ENCODE measurements around the gene RASL12. TPM values are rescaled to one million over a fixed set of nuclear protein-coding genes. Genes with fewer than 3 reads are reported as not detected.
"Not testable (repeated sequence)": the region's sequence is repeated elsewhere in the genome, so short reads cannot be mapped to it uniquely, and the experiment has no call there.

RASL12 gene, protein sequence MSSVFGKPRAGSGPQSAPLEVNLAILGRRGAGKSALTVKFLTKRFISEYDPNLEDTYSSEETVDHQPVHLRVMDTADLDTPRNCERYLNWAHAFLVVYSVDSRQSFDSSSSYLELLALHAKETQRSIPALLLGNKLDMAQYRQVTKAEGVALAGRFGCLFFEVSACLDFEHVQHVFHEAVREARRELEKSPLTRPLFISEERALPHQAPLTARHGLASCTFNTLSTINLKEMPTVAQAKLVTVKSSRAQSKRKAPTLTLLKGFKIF
- 1 to 10 TPM; 5.9 to 8.6 (median 7.0) TPM for polyA plus RNA-seq (ENCODE audit: insufficient read length in 4 of 4)

DNA sequence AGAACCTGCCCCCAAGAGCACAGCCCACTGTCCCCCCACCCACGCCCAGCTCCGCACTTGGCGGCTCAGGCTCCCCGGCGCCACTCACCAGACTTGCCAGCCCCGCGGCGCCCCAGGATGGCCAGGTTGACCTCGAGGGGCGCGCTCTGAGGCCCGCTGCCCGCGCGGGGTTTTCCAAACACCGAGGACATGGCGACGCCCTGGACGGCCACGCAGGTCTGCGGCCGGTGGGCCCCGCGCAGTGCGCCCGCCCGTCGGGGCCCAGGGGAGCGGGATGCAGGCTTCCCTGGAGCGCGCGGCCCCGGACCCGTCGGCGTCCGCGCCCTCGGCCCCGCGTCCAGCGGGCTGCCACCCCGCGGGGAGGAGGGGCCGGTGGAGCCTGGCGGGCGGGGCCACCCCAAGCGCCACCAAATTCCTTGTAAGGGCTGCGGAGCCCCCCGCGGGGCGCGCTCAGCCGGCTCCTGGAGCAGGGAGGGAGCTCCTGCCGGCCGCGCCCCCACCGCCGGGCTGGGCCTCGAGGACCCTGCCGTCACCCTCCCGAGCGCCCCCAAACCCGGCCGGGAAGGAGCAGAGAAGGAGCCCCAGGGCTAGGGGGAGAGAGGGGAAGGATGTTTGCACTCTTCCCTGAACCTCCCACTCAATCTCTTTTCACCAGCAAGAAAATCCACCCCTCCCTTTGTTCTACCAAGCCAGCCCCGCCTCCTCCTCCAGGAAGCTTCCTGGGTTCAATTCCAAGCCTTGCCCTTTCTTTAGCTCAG, at the start of gene RASL12:
TSS of gene RASL12 (minus strand) at position 347 of the 758 bp plus-strand sequence. CDS start at position 191, 156 bp downstream.
- DNase-seq (ENCODE audit: low read depth in 4 of 4, low spot score in 3 of 4) = no peak

DNA sequence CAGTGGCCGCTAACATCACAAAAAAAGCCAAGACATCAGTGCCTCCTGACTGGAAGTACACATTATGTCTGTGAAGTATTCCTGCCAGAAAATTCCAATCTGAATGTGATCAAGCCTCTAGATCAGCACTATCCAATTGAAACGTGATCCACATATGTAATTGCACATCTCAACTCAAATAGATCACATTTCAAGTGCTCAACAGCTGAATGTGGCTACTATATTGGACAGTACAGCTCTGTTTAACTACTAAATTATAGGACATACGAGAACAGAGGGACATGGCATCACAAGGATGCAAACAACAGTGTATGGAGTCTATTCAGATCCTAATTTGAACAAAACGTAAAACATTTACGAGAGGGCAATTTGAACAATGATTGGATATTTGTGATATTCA, 47.8 kb upstream of the RASL12 start:
- no peak for DNase-seq (ENCODE audit: low read depth in 4 of 4, low spot score in 3 of 4)

DNA sequence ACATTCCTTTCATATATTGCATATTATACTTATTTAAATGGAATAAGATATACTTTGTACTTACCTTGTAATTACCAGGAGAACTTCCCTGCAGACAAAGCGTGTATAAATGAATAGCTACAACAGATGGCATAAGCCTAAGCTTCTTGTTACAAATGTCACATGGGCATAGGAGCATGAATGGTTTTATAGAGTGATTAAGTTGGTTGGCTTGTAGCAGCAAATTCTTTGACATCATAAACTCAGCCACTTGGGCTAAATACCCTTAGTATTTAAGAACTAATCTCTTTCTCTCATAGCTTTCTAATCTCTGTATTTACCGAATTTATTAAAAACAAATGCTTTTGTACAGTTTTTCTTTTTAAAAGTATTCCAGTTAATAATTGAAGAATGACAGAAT, 47.3 kb upstream of the RASL12 start, which contains the start of gene UBAP1L:
TSS of gene UBAP1L (minus strand) at position 115 of the 400 bp plus-strand sequence. CDS start 8,985 bp downstream, outside the sequence.
- no peak for DNase-seq (ENCODE audit: low read depth in 4 of 4, low spot score in 3 of 4)

DNA sequence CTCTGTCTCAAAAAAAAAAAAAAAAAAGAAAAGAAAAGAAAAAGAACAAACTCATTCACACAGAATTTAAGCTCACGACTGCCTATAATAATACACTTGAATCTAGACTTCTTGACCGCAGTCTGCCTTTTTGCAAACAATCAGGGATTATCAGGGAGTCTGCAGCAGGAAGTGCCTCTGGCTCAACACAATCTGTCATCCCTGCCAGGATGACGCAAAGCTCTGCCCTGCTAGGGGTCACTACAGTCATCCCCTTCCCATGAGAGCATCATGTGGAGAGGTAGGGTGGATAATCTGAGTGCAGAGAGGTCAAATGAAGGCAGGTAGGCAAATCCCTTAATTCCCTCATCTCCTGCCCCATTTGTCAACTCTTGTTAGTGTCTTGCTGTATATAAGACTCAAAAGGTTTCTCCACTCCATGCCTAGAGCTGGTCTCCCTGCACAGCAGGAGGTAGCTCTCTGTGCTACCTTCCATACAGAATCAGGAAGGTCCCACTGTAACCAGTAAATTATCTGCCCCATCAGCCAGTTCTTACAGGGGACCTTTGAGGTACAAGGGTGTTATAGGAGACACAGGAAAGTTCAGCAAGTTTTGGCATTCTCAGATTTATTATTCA, 43.0 kb upstream of the RASL12 start:
- DNase-seq (ENCODE audit: low read depth in 4 of 4, low spot score in 3 of 4) = no peak

DNA sequence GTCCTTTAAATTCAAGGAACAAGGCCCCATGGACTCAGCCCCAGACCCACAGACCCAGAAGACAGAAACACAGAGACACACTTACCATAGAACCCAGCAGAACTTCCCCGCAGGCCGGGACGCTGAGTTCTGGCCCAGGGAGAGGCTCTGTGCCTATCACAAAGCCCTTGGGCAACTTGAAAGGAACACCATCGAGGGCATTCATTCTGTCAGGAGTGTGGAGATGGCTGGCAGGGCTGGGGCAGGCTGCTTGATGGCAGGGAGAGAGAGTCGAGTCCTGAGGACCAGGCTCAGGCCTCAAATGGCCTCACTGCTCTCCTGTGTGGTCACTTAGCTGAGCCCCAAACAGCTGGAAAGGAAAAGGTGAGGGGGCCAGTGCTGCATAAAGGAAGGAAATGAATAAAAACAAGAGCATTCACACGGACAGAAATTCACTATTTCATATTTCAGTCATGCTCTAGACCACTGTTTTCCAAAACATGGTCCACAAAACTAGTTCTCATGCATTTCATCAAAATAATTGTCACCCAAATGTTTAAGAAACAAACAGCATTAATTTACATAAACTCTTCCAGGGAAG, 38.3 kb upstream of the RASL12 start:
- DNase-seq (ENCODE audit: low read depth in 4 of 4, low spot score in 3 of 4) = no peak

DNA sequence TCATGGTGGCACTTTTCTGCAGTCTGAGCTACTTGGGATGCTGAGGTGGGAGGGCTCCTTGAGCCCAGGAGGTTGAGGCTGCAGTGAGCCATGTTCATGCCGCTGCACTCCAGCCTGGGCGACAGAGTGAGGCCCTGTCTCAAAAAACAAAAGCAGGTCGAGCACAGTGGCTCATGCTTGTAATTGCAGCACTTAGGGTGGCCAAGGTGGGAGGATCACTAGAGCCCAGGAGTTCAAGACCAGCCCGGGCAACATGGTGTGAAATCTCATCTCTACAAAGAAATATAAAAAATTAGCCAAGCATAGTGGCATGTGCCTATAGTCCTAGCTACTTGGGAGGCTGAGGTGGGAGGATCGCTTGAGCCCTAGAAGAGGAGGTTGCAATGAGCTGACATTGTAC, 37.2 kb upstream of the RASL12 start:
- DNase-seq (ENCODE audit: low read depth in 4 of 4, low spot score in 3 of 4) = no peak

DNA sequence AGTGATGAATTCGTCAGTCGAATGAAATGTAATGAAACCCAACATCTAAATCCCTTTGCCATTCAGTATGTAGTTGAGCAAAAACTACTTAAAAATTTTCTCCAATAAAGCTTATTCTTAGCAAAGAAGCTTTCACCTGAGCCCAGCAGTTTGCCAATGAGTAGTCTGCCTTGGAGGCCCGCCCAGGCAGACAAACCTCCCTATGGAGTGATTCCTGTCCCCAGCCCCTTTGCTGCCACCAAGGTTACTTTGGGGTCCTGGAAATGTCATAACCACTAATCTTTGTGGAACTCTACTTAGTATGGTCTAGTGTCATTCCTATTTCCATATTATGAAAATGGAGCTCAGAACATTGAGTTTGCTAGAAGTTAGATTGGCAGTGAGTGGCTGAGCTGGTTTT, 35.1 kb upstream of the RASL12 start:
- no peak for DNase-seq (ENCODE audit: low read depth in 4 of 4, low spot score in 3 of 4)

DNA sequence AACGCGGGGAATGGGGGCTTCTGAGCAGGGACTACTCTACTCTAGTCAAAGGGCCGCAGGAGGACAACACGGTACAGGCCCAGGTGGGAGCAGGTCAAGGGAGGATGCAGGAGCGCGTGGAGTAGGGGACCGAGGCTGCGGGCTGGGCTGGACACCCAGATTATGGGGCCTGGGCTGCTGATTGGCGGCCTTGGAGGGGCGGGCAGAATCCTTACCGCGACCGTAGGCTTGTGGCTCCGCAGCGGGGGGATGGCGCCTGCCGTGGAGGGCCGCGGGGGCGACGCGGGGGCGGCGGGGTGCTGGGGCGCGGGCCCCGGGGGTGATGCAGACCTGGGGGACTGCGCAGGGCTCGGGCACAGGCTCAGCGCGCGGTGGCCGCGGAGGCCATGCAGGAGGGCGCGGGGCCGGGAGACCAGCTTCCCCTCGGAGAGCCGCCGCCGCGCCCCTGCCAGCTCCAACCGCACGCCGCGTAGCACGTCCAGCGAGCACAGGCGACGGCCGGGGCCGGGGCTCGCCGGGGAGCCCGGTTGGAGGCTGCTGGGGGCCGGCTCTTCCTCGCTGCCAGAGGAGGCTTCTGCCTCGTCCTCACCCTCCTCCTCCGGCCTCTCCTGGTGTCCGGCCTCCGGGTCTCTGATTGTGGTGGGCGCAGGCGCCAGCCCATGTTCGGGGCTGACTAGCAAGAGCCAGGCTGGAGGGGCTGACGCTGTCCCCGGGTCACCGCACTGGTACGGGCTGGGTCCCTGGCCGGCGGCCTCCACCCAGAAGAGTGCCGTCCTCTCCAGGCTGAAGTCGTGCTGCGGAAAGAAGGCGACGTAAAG, 34.3 kb upstream of the RASL12 start:
- no peak for DNase-seq (ENCODE audit: low read depth in 4 of 4, low spot score in 3 of 4)

DNA sequence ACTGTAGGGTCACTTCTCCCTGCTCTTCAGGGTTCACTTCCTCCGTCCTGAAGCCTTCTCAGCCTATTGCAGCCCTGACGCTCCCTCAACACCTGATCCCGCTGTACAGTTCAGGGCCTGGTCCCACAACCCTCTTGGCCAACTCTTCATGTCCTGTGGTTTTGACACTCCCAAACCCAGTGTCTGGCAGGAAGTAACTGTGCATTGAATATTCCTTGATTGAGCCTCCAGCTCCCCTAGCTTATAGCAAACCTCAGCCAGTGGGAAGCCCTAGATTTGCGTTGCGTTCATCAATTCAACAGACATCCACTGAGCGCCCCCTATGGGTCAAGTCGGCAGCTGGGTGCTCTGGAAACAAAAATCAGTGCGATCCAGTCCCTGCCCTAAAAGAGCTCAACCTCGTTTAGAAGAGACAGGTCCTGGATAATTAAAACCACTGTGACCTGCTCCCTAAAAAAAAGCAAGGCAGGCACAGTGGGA, 33.7 kb upstream of the RASL12 start:
- peak; percentile 74 to 80 (median 78) for DNase-seq (ENCODE audit: low read depth in 4 of 4, low spot score in 3 of 4)

DNA sequence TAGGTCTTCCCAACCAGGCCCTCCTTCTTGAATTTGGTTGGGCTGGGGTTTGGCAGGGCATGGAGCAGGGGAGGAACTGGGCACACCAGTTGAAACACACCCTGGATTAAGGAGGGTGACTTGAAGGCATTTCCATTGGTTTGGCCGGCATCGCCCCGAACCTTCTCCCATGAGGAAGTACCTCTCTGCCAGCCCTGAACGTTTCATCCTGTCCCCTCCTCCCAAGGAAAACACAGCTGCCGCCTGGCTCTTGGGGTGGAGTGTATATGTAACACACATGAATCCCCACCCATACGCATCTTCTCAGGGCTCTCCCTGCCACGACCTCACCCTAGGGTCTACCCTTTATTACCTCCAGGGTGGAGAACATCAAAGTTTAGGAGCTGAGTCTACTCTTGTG, 32.7 kb upstream of the RASL12 start:
- no peak for DNase-seq (ENCODE audit: low read depth in 4 of 4, low spot score in 3 of 4)

DNA sequence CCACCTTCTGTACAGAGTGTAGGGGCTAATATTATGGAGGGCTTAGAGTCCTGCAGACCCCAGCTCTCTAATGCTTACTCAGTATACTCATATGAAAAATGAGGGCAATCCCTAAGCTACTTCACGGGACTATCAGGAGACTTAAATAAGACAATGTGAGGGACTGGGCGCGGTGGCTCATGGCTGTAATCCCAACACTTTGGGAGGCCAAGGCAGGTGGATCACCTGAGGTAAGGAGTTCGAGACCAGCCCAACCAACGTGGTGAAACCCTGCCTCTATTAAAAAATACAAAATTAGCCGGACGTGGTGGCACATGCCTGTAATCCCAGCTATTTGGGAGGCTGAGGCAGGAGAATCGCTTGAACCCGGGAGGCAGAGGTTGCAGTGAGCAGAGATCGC, 32.0 kb upstream of the RASL12 start:
- DNase-seq (ENCODE audit: low read depth in 4 of 4, low spot score in 3 of 4) = not testable (repeated sequence)

DNA sequence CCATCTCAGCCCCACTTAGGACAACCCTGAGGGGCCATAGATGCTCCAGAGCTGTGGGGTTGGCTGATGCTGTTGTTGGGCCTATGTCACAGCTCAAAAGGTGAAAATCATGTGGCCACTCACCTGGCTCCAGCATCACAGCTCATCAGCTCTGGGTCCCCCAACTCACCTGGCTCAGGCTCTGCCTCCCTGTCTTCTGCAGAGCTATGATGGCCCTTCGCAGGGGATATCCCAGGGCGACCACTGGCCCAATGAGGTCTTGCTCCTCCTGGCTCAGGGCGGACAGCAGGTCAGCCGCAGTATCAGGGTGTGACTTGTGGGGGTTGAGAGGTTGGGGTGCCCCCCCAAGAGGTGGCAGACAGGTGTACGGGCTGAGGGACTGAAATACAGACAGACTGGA, 31.5 kb upstream of the RASL12 start:
- DNase-seq (ENCODE audit: low read depth in 4 of 4, low spot score in 3 of 4) = no peak

DNA sequence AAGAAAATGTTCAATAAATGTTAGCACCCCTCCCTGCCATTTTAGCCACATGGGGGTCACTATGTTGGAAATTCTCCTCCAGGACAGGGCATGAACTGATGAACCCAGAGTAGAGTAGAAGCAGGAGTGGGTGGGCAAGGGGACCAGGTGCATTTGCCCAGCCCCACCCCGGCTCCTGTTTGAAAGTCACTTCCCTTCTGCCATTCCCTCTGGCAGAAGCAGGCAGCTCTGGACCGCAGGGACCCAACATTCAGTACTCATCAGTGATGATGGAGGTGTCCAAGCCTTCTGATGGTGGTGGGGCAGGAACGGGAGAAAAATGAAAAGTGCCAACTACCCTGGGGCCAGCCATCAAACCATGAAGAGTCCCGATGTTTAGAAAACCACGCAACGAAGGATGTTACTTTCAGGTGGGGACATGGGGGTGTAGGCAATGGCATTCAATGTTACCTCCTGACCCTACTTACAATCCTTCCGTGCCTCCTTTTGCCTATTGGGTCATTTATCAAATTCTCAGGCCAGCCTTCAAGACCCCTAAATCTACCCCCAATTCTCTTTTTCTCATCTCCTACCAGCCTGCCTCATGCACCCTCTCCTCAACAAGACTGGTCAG, 30.0 kb upstream of the RASL12 start:
- no peak for DNase-seq (ENCODE audit: low read depth in 4 of 4, low spot score in 3 of 4)

DNA sequence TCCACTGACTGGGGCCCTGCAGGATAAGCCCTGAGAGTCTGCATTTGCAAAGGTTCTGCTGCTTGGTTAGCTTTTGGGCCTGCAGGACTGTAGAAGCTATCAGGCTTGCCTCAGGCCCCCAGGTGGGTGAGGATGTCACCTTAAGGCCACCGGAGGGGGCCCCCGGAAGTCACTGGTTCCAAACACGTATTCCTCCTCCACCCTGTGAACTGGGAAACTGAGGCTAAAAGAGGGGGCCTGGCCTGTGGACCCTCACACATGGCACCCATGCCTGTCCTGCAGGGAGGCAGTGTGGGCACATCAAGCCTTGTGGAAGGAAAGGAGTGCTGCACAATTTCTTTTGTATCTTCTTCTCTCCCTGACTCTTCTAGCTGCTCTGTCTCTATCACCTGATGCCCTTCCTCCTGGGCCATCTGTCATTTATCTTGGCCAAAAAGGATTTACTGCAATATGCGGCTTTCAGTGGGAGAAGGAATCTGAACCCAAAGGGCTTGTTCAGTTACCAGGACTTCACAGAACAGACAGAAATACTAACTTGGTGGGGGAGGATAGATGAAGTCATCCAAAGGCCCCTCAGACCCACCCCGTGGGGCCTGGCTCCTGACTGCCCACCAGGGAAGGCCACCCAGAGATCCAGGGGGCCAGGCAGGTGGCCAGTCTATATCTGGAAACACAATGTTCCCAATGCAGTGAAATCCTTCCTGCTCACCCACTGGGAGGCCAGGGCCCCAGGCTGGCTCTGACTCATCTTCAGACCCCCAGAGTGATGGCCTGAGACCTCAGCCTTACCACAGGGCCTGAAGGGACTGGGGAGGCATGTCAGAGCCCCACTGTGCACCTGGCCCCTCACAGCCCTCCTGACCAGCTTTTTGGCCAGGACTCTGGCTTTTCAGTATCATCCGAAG, 28.9 kb upstream of the RASL12 start:
- DNase-seq (ENCODE audit: low read depth in 4 of 4, low spot score in 3 of 4) = no peak

DNA sequence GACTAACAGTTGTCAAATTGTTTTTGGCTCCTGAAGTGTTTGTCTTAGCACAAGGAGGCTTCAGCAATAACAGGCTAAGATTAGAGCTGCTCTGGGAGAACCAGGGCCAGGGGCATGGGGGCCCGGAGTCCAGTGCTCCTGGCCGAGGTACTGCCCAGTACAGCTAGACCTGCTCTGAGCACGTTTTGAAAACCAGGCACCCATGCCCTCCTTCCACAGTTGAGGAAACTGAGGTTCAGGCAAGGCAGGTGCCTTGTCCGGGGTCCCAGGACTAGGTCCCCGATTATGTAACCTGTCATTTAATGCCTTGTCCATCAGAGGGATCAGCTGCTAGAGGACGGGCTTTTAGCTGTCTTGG, 27.9 kb upstream of the RASL12 start:
- DNase-seq (ENCODE audit: low read depth in 4 of 4, low spot score in 3 of 4) = no peak

DNA sequence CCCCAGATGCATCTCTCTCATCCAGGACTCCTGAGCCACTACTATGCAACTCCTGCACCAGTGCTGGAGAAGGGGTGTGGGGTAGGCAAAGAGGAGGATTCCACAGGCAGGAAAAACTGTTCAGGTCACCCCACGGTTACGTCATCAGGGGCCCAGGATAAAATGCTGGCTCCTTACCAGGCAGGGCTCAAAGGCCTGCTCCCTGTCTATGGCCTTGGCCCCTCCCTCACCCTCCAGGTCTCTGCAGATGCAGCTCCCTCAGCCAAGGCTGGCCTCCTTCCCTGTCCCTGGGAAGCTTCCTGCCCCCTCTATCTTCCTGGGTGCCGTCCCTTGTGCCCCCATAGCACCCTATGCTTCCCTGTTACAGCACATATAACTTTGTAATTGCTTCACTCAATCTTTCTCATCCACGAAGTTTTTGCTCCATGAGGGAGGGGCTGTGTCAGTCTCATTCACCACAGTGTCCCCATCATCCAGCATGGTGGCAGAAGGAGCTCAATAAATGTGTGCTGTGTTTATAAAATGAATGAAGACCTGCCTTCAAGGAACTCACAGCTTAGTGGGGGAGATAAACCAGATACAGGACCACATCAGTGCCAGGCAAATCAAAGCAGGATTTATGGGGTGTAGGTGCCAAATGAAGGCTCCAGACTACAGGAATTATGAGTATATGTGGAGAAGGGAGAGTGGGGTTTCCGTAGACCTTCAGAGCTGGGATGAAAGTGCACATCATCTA, 27.4 kb upstream of the RASL12 start:
- no peak for DNase-seq (ENCODE audit: low read depth in 4 of 4, low spot score in 3 of 4)

DNA sequence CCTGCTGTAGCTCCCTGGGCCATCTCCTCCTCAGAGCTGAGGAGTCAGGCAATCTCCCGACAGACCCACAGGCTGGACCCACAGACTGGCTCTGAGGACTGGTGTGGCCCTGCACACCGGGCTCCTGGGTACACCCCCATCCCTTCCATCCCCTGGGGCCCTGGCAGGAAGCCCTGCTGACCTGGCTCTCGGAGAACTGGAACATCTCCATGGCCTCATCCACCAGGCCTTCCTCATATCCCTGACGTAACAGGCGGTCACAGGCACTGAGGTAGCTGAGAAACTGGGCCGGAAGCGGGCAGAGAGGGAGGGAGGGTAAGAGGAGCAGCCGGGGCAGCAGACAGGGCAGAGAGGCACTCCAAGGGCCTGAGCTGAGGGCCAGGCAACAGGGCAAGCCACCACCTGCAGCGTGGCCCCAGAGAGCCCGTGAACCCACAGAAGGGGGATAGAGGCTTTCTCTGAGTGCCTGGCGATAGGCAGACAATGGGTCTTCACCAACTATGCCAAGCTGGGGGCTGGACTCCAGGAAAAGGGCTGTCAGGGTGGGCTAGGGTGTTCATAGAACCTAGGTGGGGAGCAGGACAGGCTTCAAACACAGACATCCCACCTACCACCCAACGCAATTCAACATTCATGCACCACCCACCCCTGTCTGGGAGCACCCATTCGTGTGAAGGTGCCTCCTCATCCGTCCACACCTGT, 26.7 kb upstream of the RASL12 start:
- no peak for DNase-seq (ENCODE audit: low read depth in 4 of 4, low spot score in 3 of 4)

DNA sequence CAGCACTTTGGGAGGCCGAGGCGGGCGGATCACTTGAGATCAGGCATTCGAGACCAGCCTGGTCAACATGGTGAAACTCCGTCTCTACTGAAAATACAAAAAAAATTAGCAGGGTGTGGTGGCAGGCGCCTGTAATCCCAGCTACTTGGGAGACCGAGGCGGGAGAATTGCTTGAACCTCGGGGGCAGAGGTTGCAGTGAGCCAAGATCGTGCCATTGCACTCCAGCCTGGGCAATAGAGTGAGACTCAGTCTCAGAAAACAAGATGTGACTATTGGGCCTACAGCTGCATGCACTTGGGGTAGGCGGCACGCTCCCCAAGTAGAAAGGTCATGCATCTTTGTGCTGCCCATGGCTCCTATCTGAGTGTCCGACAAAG, 26.0 kb upstream of the RASL12 start:
- not testable (repeated sequence) for DNase-seq (ENCODE audit: low read depth in 4 of 4, low spot score in 3 of 4)

All from right renal pelvis (tissue), 4 donors.